ENCODE results near the gene CLCN1.

The CLCN1 gene

GRCh38 chr7:143295870-143296269, 20.0 kb upstream of the CLCN1 start:
- DNase-seq (ENCODE audit: low spot score) = peak; percentile 46

GRCh38 chr7:143296686-143297085, 19.2 kb upstream of the CLCN1 start:
- no peak for DNase-seq (ENCODE audit: low spot score)

- peak; percentile 59 for DNase-seq (ENCODE audit: low spot score)
Measured at GRCh38 chr7:143299346-143299745, 16.6 kb upstream of the CLCN1 start.

- no peak for DNase-seq (ENCODE audit: low spot score)
Measured at GRCh38 chr7:143299840-143300239, 16.1 kb upstream of the CLCN1 start.

GRCh38 chr7:143300959-143301935, 14.7 kb upstream of the CLCN1 start:
- DNase-seq (ENCODE audit: low spot score) = peak; percentile 71

- DNase-seq (ENCODE audit: low spot score) = no peak
Measured at GRCh38 chr7:143303733-143304132, 12.2 kb upstream of the CLCN1 start.

- DNase-seq (ENCODE audit: low spot score) = no peak
Measured at GRCh38 chr7:143304938-143305337, 11.0 kb upstream of the CLCN1 start.

GRCh38 chr7:143305423-143306070, 10.4 kb upstream of the CLCN1 start:
- no peak for DNase-seq (ENCODE audit: low spot score)

- no peak for DNase-seq (ENCODE audit: low spot score)
Measured at GRCh38 chr7:143308632-143309031, 7.3 kb upstream of the CLCN1 start.

- no peak for DNase-seq (ENCODE audit: low spot score)
Measured at GRCh38 chr7:143314127-143314526, 1.8 kb upstream of the CLCN1 start.

GRCh38 chr7:143316492-143316891, 581 bp downstream of the CLCN1 start:
- no peak for DNase-seq (ENCODE audit: low spot score)

GRCh38 chr7:143318661-143319060, 2.8 kb downstream of the CLCN1 start:
- DNase-seq (ENCODE audit: low spot score) = peak; percentile 73

GRCh38 chr7:143320620-143321019, 4.7 kb downstream of the CLCN1 start:
- DNase-seq (ENCODE audit: low spot score) = no peak

GRCh38 chr7:143321242-143321641, 5.3 kb downstream of the CLCN1 start:
- DNase-seq (ENCODE audit: low spot score) = no peak

- no peak for DNase-seq (ENCODE audit: low spot score)
Measured at GRCh38 chr7:143321734-143322133, 5.8 kb downstream of the CLCN1 start.

- DNase-seq (ENCODE audit: low spot score) = no peak
Measured at GRCh38 chr7:143322760-143323633, 7.1 kb downstream of the CLCN1 start.

GRCh38 chr7:143323653-143324052, 7.7 kb downstream of the CLCN1 start:
- DNase-seq (ENCODE audit: low spot score) = no peak

GRCh38 chr7:143325240-143325639, 9.3 kb downstream of the CLCN1 start:
- DNase-seq (ENCODE audit: low spot score) = no peak

GRCh38 chr7:143327903-143328302, 12.0 kb downstream of the CLCN1 start:
- no peak for DNase-seq (ENCODE audit: low spot score)

- no peak for DNase-seq (ENCODE audit: low spot score)
Measured at GRCh38 chr7:143329471-143330170, 13.7 kb downstream of the CLCN1 start.

GRCh38 chr7:143331179-143331801, 15.4 kb downstream of the CLCN1 start:
- DNase-seq (ENCODE audit: low spot score) = peak; percentile 89

Measured in hepatic stellate cell (primary cell).